Stimulated activated CD4-positive, alpha-beta T cell treated with anti-CD3 and anti-CD28 coated beads, Interleukin-15, amount 100 ng/mL, for 48 hours (primary cell): ENCODE measurements around the gene THPO.
"Not testable (repeated sequence)": the region's sequence is repeated elsewhere in the genome, so short reads cannot be mapped to it uniquely, and the experiment has no call there.

Experiments used
- DNase-seq, 2 donors: peaks; one replicate each; pipeline ENCODE4 v3.0.0-alpha.2; 2020; ENCODE audit warnings: low read depth in 2 of 2

The THPO gene

DNA sequence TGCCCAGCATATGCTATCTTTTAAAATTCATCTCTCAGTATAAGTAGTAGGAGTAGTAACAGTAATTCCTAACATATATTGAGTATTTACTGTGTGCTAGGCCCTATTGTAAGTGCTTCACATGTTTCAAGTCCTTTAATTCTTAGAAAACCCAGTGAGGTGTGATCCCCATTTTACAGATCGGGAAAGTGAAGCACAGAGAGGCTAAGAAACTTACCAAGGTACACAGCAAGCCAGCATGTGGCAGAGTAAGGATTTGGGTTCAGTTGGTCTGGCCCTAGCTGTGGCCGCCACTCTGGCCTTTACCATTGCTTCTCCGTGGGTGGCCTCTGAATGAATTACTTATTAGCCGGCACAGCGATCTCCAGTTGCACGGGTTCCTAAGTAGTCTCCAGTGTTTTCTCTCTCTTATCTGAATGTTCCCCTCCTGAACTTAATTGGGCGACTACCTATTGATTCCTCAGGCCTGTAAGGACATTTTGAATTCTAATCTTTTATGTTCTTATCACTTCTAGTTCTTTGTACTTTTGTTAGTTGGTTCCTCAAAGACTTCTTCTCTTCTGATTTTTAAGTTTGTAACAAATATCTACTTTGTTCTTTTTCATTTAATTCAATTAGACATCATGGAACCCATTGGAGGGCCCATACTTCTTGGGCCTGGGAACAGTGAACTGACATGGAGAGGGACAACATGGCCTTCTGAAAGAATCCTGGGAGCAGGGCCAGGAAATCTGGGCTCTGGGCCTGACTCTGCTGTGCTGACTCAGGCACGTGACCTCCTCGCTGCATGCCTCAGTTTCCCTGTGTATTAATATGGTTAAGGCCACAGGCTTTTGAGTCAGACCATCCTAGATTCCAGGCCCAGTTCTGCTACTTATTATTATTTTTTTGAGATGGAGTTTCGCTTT, 28.2 kb downstream of the THPO start:
- no peak for DNase-seq

- DNase-seq: no peak
Observed at GRCh38 chr3:184348057-184348382, 30.0 kb downstream of the THPO start.

- no peak for DNase-seq
Observed at GRCh38 chr3:184347321-184348056, 30.5 kb downstream of the THPO start.

DNA sequence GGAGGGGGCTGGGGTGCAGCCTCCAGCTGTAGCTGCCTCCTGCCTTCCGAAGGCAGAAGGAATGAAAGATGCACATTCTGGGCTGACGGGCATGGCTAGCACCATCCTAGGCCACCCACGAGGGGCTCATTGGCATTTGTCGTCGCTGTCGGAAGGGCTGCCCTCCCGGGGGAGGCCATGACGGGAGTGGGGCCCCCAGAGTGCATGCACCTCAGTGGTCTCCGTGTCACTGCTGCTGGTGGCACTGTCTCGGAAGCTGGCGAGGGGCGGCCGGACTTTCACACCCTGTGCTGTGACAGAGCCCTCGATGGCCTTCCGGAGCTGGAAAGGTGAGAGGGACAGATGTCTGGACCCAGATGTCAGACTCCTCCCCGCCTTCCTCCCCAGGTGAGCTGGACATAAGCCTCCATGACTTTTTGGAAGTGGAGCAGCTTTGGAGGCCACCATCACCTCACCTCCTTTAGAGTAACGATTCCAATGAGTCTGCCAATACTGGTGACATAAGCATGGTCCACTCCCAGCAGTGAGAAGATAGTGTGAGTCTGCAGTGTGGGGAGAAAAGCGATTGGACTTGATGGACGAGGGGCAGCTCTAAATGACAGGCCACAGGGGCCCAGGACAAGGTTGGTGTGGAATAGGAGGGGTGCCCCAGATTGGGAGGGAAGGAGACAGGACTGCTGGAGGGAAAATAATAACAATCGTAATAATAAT, 31.4 kb downstream of the THPO start:
- DNase-seq: no peak

- no peak for DNase-seq
Observed at GRCh38 chr3:184345317-184346144, 32.5 kb downstream of the THPO start.

- no peak for DNase-seq
Observed at GRCh38 chr3:184344579-184345316, 33.3 kb downstream of the THPO start.

- no peak for DNase-seq
Observed at GRCh38 chr3:184343200-184343876, 34.7 kb downstream of the THPO start.

GRCh38 chr3:184341925-184342324, 36.1 kb downstream of the THPO start:
- DNase-seq: no peak

DNA sequence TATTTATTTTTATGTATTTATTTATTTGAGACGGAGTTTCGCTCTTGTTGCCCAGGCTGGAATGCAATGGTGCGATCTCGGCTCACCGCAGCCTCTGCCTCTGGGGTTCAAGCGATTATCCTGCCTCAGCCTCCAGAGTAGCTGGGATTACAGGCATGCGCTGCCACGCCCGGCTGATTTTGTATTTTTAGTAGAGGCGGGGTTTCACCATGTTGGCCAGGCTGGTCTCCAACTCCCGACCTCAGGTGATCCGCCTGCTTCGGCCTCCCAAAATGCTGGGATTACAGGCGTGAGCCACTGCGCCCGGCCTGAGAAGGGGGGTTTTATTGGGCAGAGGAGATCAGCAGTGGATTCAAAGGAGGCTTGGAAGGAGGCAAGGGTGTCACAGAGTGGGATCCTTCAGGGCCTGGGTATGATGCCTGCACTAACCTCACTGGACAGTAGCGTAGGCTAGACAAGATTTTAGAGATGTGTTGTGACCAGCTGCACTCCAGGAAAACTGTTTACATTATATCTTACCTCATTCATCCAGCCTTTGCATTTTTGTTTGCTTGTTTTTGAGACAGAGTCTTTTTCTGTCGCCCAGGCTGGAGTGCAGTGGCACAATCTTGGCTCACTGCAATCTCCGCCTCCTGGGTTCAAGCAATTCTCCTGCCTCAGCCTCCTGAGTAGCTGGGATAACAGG, 38.4 kb downstream of the THPO start:
- not testable (repeated sequence) for DNase-seq

DNA sequence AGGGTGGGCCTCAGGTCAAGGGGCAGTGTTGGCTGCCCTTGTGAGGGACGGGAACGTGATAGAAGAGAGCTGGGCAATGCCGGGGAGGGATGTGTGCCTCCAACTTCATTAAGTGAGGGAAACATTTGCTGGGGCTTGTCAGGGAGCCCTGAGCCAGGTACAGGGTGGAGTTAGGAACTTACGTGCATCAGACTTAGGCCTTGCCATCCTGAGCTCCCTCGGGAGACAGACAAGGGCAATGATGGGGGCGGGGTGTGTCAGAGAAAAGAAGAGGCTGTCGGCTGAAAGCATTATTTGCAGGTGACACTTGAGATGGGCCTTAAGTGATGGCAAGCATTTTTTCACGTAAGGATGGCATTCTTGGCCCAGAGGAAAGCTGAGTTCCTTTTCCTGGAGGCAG, 39.0 kb downstream of the THPO start:
- no peak for DNase-seq

GRCh38 chr3:184338511-184338945, 39.5 kb downstream of the THPO start:
- DNase-seq: no peak

DNA sequence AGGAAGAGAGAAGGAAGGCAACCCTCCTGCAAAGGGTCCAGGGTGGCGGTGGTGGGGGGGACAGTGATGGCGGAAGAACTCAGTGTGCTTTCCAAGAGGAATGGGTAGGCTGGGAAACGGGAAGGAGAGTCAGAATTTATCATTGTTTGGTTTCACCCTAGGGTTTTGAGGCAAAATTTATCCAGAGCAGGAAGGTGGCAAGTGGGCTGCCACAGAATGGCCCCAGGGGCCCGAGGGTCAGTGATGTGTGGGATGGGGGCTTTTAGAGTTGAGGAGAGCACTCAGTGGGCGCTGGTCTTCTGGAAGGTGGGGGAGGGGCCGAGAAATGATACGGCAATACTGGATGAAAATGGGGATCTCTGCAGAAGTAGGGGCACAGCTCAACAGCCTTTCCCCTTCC, 40.0 kb downstream of the THPO start:
- DNase-seq: no peak

GRCh38 chr3:184337399-184337714, 40.6 kb downstream of the THPO start, which contains the start of gene FAM131A:
FAM131A (plus strand) TSS chr3:184337600; CDS start chr3:184337631, 31 bp downstream.
- DNase-seq: no peak

DNA sequence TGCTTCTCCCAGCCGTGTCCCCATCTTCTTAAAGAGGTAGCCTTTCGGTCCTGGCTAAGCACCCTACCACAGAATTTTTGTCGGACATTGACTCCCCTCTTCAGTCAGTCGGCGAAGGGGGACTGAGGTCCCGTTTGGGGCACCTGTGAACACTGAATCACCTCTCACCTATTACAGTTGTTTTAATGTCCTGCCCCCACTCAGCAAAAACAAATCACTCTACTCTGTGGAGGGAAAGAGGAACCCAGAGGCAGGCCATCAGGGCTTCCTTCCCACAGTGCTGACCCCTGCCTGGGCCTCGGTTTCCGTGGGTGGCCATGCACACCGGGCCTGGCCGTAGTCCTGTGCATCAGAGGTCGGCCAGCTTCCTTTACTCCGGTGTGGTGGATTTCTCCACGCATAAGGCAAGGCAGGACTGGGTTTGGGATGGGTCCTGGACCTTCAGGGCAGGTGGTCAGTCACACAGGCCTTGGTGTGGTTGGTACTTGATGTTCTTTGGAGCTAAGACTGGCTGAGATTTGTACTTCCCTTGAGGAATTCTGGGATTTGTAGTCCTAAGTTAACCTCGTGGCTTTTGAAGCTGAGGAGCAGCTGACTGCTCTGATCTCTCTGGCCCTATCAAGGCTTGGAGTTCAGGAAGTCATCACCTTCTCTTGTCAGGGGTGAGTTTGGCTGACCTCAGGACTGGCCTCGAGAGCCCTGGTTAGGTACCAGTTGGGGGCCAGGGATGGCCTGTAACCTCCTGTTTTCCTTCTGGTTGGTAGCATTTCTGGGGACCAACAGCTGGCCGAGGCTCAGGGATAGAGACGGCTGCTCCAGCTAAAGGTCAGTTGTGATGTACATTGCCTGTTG, 41.2 kb downstream of the THPO start:
- no peak for DNase-seq

DNA sequence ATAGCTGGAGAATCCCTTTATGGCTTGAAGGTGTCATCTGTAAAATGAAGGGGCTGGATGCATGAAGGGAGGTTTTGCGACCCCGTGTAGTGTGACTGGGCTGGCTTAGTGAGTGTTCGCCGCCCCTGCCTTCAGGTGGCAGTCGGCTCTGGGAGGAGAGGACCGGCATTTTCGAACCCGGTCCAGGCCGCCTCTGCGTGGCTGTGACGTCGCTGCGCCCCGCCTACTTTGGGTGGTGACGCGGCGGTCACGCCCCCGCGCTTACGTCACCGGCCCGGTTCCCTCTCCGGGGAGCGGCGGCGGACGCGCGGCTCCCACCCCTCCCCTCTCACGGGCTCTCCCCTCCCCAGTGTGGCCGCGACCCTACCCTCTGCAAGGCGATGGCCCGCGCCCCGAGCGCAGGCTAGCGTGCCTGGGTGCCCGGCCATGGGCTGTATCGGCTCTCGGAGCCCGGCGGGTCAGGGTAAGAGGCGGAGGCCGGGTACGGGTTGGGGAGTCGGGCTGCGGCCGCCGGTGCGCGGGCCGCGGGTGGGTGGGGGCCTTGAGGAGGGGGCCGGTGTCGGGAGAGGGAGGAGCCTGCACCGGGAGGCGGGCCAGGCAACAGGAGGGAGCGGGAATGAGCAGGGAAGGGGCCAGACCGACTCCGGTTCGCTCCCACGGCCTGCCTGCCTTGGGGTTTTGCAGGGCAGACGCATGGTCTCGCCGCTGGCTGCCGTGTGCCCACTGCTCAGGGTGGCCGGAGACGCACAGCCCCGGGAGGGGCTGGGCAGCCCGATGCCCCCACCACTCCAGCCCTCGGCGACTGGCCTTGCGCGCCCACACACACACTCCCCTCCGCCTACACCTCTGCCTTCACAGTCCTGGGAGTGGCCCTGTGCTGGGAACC, 42.1 kb downstream of the THPO start:
- DNase-seq: peak; percentile 70 to 82

- no peak for DNase-seq
Observed at GRCh38 chr3:184335291-184335660, 42.7 kb downstream of the THPO start.

GRCh38 chr3:184334470-184335158, 43.4 kb downstream of the THPO start:
- DNase-seq: peak in 1 of 2 donors; percentile 46
